HG03097 (cell line): ENCODE results near the gene ESR1.

ENCODE experiments used
- ATAC-seq: cut with Tn5 transposase; IDR thresholded peaks from one replicate; pipeline ENCODE4 v1.9.1; 2021; ENCODE audit not compliant: unreplicated experiment, low FRiP score

ESR1 gene

DNA sequence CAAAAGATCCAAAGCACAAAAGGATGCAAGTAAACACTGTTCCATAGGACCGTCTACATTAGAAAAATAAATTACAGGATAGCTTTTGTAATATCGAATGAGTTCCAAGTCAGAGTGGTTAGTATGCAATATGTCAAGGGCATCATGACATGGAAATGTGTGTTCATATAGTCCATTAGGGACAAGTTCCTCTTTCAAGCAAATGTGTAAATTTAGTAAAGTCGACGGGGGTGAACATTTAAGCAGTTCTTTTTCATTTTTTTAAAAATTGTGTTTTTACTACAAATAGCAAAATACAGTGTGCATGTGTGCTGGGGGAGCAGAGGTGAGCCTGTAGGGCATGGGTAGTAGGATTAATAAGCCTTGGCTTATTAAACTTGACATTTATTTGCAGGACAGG is 359.0 kb downstream of the ESR1 start:
- ATAC-seq: no peak

DNA sequence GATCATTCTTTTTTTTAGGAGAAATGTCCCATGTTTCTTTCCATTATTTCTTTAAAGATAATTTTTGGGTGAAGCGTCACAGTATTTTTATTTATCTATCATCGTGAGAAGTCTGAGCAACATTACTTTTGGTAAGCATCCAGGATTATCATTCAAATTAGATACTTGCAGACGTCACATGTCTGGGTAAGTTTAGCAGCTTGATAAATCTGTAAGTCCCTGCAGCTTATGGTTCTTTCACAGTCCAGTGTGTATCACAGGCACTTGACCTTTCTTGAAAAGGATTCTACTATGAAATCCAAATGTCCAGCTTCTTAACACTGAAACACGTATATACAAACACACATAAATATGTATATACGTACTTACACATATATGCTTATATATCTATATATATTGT is 359.4 kb downstream of the ESR1 start:
- no peak for ATAC-seq

DNA sequence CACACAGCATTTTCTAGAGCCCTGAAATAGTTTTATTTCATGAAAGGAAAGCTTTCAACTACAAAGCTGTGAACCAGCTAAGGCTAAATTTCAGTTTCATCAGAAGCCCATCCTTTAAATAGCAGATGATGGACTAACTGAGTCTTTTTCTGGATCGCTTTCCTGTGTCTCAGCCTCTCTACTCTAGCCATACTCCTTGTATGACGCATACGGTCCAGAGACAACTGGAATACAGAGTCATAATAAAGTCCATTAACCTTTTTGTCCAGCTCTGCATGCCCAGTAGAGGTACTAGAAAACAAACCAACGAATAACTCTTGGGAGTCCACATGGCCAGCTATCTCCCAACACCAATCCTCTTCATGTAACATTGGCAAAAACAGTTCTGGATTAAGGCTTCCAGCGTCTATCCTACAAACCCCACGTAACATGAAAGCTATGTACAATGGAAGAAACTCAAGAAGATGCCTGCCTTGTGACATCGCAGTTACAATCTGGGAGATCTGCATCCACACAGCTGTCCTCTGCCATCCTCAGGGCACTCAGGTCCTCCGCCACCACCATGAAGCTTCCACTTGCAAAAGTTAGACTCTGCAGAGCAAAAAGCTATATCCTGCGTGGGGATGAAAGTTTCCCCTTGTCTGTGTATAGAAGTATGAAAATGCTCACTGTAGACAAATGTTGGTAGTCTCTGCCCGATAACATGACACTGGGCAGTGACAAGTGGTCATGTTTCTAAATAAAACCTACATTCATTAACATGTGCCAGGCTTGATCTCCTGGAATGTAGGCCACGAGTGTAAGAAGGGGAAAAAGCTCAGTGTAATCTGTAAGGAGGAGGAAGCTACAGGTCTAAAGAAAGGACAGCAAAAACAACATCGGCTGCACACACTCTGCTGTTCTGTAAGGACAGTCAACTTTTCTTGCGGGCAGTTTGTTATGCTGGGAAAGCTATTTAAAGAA is 360.4 kb downstream of the ESR1 start:
- no peak for ATAC-seq

DNA sequence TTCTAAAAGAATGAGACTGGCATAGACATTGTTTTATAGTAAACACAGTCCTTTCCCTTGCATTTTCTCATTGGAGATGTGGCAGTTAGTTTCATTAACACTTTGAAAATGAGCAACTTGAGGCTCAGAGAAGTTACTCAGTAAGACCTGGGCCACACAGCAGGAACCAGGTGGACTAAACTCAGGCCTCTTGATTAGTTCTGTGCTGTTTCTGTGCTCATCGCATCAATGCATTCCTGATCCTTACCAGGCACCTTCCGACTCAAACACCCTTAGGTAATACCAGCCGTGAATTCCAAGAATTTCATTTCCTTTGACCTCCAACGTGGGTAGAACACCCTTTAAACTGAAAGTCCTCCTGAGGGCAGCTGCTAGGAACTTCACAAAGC is 362.8 kb downstream of the ESR1 start:
- ATAC-seq: no peak

DNA sequence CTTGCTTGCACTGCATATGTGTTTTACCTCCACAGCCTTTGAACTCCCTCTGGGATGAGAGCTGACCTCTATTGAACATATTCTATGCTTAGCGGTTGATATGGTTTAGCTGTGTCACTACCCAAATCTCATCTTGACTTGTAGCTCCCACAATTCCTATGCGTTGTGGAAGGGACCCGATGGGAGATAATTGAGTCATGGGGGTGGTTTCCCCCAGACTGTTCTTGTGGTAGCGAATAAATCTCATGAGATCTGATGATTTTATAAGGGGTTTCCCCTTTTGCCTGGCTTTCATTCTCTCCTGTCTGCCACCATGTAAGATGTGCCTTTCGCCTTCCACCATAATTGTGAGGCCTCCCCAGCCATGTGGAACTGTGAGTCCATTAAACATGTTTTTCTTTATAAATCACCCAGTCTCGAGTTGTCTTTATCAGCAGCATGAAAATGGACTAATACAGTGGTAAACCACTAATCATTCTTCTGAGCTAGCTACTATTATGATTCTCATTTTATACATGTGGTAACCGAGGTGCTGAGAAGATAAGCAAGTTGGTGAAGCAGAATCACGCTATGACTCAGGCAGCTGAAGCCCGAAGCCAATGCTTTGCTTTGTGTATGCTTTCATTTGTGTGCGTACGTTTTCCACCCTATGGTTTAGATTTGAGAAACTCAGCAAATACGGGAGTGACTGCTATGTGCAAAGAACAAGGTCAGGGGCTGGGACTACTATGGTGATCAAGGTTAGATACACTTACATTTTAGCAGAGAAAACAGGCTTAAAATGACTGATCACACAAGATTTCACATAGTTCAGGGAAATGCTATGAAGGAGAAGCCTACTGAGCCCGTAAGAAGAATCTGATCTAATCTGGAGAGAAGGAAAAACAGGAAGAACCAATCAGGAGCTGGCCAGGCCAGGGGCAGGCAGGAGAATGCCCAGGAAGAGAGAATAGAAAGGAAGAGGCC is 363.5 kb downstream of the ESR1 start:
- peak; percentile 97 for ATAC-seq

DNA sequence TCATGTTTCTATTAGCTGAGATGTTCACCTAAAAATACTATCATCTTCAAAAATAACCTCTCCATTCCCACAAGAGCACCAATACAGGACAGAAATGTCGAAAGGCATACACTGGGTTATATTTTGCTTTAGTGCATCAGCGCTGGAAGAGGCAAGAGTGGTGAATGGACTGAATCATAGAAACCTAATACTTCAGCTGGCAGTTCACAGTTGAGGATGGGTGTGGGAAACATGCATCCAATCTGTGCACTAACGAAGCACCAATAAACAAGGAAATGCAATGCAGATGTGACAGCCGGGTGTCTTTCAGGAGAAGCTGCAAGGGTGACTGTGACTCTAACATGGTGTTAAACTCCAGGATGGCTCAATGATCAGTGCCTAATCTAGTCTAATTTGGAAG is 365.8 kb downstream of the ESR1 start:
- no peak for ATAC-seq

DNA sequence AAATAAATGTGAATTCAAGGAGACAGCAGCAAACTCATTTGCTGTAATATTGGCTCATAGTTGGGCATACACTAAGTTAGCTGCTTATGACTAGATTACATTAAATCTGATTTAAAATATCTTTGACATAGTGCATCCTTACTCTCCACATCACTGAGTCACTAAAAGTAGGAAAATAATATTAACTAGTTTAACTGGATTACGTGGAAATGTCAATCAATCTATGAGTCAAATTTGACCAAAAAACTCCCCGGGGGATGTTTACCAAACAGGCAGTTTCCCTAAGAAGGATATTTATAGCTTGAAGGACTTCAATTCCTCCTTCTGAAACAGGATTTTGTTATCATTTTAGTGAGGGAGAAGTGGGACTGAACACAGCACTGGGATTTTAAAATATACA is 366.5 kb downstream of the ESR1 start:
- ATAC-seq: no peak

DNA sequence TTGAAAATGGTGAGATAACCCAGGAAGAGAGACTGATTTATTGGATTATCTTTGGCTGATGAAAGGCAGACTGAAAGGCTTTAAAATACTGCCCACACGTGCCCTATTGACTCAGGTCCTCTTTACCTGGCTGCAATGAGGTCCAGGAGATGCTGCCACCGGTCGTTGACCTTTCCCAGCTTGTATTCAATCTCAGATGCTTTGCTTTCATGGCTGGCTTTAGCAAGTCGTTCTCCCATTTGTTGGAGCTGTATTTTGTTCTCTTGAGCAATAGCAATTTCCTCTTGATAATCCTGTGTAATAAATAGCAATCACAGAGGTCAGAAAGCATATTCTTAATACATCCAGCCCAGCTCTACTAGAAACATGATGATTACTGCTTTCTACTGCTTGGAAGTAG is 368.8 kb downstream of the ESR1 start:
- no peak for ATAC-seq
